ENCODE results near the gene SLC17A8.
"Not testable (repeated sequence)": the region's sequence is repeated elsewhere in the genome, so short reads cannot be mapped to it uniquely, and the experiment has no call there.

SLC17A8 gene

DNA sequence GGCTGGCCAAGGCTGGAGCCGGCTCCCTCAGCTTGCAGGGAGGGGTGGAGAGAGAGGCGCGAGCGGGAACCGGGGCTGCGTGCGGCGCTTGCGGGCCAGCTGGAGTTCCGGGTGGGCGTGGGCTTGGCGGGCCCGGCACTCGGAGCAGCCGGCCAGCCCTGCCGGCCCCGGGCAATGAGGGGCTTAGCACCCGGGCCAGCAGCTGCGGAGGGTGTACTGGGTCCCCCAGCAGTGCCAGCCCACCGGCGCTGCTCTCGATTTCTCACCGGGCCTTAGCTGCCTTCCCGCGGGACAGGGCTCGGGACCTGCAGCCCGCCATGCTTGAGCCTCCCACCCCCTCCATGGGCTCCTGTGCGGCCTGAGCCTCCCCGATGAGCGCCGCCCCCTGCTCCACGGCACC is 73.4 kb downstream of the SLC17A8 start:
- H3K27me3 ChIP-seq (ENCODE audit: control insufficient read depth in 1 of 2, insufficient read depth in 2 of 2, low read length in 2 of 2); H3K9me3 ChIP-seq (ENCODE audit: low read length); H3K4me3 ChIP-seq (ENCODE audit: low read depth in 1 of 2, low read length in 2 of 2); H3K9ac ChIP-seq (ENCODE audit: low read length); H3K27ac ChIP-seq (ENCODE audit: low read depth, low read length); H3K4me1 ChIP-seq (ENCODE audit: insufficient read depth, low read length); H3K36me3 ChIP-seq (ENCODE audit: insufficient read depth, low read length): not testable (repeated sequence)

DNA sequence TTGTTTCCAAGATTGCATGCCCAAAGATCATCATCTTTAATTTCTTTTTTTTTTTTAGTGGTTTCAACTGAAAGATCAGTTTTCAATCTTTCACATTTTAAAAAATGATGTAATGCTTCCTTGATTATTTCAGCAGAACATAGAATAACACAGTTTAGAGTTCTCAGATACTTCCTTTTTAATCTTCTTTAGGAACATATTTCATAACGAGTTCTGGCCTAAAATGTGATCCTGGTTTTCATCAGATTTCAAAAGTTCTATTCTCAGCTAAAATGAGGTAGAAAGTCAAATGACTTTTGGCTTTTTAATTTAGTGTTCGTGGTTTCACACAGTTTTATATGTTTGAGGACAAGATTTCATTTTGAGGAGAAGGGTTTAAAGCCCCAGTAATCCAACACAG is 76.8 kb downstream of the SLC17A8 start:
- H3K9ac ChIP-seq (ENCODE audit: low read length): no peak overlapping the region
- no peaks in the 10 kb centered on the region for H3K27me3 ChIP-seq (ENCODE audit: control insufficient read depth in 1 of 2, insufficient read depth in 2 of 2, low read length in 2 of 2)
- no peaks in the 10 kb centered on the region for H3K9me3 ChIP-seq (ENCODE audit: low read length)
- no peaks in the 10 kb centered on the region for H3K4me1 ChIP-seq (ENCODE audit: insufficient read depth, low read length)
- H3K27ac ChIP-seq (ENCODE audit: low read depth, low read length): no peak overlapping the region
- H3K4me3 ChIP-seq (ENCODE audit: low read depth in 1 of 2, low read length in 2 of 2): no peak overlapping the region
- no peaks in the 10 kb centered on the region for H3K36me3 ChIP-seq (ENCODE audit: insufficient read depth, low read length)

DNA sequence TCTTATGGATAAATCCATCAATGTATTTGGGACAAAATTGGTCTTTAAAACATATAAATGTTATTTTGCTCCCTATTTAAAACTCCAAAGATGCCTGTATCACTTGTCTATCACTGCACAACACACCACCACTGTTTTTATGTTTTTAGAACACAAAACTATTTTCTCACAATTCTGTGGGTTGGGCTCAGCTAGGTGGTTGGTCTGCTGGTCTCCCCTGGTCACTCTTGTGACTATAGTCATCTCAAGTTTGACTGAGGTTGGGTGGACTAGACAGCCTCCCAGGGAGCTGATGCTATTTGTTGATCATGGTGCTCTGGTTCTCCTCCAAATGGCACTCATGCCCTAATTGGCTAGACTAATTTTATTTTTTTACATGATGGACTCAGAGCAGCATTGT is 77.3 kb downstream of the SLC17A8 start:
- H3K27me3 ChIP-seq (ENCODE audit: control insufficient read depth in 1 of 2, insufficient read depth in 2 of 2, low read length in 2 of 2): no peaks in the 10 kb centered on the region
- no peak overlapping the region for H3K27ac ChIP-seq (ENCODE audit: low read depth, low read length)
- no peaks in the 10 kb centered on the region for H3K9me3 ChIP-seq (ENCODE audit: low read length)
- no peak overlapping the region for H3K9ac ChIP-seq (ENCODE audit: low read length)
- no peak overlapping the region for H3K4me3 ChIP-seq (ENCODE audit: low read depth in 1 of 2, low read length in 2 of 2)
- no peaks in the 10 kb centered on the region for H3K4me1 ChIP-seq (ENCODE audit: insufficient read depth, low read length)
- H3K36me3 ChIP-seq (ENCODE audit: insufficient read depth, low read length): no peaks in the 10 kb centered on the region

DNA sequence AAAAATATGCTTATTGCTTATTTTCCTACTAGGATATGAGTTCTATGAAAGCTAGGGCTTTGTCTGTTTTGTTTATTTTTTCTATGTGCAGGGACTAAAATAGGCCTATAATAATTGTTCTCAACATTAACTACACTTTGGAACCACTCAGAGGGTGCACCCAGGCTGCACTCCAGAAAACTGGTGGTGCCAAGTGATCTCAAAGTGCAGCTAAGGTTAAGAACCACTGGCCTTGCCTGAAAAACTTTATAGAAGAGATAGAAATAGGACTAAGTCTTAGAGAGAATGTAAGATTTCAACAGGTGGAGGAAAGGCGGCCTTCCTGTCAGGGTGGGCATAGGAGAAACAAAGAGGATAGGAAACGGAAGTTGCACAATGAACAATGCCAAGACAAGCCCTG is 79.1 kb downstream of the SLC17A8 start:
- Histone ChIP-seq H3K27ac (ENCODE audit: low read depth, low read length) (no peak overlapping the region), H3K4me3 (ENCODE audit: low read depth in 1 of 2, low read length in 2 of 2) (no peak overlapping the region), H3K9me3 (ENCODE audit: low read length) (no peaks in the 10 kb centered on the region), H3K4me1 (ENCODE audit: insufficient read depth, low read length) (no peaks in the 10 kb centered on the region), H3K27me3 (ENCODE audit: control insufficient read depth in 1 of 2, insufficient read depth in 2 of 2, low read length in 2 of 2) (no peaks in the 10 kb centered on the region), H3K36me3 (ENCODE audit: insufficient read depth, low read length) (no peaks in the 10 kb centered on the region), H3K9ac (ENCODE audit: low read length) (no peak overlapping the region)

DNA sequence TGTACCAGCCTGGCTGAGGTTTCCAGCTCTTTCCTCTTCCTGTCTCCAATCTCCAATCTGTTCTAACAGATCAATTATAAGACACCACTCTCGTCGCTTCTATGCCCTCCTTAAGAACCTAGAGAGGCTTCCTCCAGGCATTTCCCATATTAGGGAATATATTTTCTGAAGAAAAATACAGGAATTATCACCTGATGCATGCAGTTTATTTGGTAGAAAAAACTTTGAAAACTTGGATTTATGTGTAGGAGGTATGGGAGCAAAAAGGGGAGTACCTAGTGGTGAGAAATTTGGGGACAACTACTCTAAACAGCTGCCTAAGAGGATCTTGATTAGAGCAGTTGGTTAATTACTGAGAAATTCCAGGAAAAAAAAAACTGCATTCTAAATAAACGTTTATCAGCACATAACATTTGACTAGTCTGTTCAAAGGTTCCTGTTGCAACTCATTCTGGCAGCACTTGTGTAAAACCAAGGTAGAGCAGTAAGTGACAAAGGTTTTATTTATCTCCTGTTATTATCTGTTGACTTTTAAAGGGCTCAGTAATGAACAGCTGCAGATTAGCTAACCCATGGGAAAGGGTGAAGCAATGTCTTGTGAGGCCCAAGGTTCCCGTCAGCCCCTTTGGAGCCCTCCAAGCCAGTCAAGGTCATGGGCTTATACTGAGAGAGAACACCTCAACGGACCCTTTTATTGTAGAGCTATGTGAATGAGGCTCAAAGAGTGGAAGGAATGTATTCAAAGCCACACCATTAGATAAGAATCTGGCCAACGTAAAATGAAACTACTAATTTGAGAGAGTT is 80.4 kb downstream of the SLC17A8 start:
- H3K4me3 ChIP-seq (ENCODE audit: low read depth in 1 of 2, low read length in 2 of 2): no peak overlapping the region

DNA sequence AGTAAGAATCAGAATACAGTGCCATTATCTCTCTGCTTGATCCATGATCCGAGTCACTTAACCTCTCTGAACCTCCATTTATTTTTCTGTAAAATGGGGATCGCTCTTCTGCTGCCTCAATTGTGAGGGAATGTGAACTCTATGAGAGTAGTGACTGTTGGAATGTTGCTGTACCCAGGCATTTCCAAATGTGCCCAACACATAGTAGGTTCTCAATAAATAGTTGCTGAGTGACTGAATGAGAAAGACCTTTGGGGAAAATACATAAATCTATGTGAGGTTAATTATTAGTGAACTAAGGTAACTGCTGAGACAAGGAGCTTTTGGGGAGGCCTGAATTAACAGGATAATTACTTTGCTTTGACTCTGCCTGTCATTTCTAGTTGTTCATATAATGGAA is 82.9 kb downstream of the SLC17A8 start:
- Histone ChIP-seq H3K4me3 (ENCODE audit: low read depth in 1 of 2, low read length in 2 of 2) (no peak overlapping the region), H3K36me3 (ENCODE audit: insufficient read depth, low read length) (no peaks in the 10 kb centered on the region), H3K4me1 (ENCODE audit: insufficient read depth, low read length) (no peaks in the 10 kb centered on the region), H3K27ac (ENCODE audit: low read depth, low read length) (no peak overlapping the region), H3K9me3 (ENCODE audit: low read length) (no peaks in the 10 kb centered on the region), H3K9ac (ENCODE audit: low read length) (no peak overlapping the region), H3K27me3 (ENCODE audit: control insufficient read depth in 1 of 2, insufficient read depth in 2 of 2, low read length in 2 of 2) (no peaks in the 10 kb centered on the region)

More for the DNA sequence above, 80.4 kb downstream of the SLC17A8 start:
- Histone ChIP-seq H3K9ac (ENCODE audit: low read length) (no peak overlapping the region), H3K27me3 (ENCODE audit: control insufficient read depth in 1 of 2, insufficient read depth in 2 of 2, low read length in 2 of 2) (no peaks in the 10 kb centered on the region), H3K4me1 (ENCODE audit: insufficient read depth, low read length) (no peaks in the 10 kb centered on the region), H3K27ac (ENCODE audit: low read depth, low read length) (no peak overlapping the region), H3K9me3 (ENCODE audit: low read length) (no peaks in the 10 kb centered on the region), H3K36me3 (ENCODE audit: insufficient read depth, low read length) (no peaks in the 10 kb centered on the region)

DNA sequence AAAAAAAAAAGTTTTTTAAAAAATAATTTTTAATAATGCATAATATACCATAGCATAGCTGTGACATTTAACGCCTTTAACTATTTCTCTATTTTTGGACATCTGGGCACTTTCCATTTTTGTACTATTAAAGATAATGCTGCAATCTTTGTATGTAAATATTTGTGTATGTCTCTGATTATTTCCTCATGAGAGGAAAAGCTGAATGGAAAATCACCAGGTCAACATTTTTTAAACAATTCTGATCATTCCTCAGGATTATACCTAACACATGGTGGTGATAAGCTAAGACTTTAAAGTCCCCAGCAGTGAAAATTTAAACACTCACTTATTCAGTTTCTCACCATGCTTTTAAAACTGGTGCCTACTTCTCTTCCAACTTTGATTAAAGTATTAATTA is 85.5 kb downstream of the SLC17A8 start:
- no peaks in the 10 kb centered on the region for H3K27me3 ChIP-seq (ENCODE audit: control insufficient read depth in 1 of 2, insufficient read depth in 2 of 2, low read length in 2 of 2)
- no peaks in the 10 kb centered on the region for H3K9me3 ChIP-seq (ENCODE audit: low read length)
- no peak overlapping the region for H3K4me3 ChIP-seq (ENCODE audit: low read depth in 1 of 2, low read length in 2 of 2)
- H3K27ac ChIP-seq (ENCODE audit: low read depth, low read length): no peak overlapping the region
- no peaks in the 10 kb centered on the region for H3K36me3 ChIP-seq (ENCODE audit: insufficient read depth, low read length)
- peaks cover 3% of the 10 kb centered on the region for H3K4me1 ChIP-seq (ENCODE audit: insufficient read depth, low read length)
- no peak overlapping the region for H3K9ac ChIP-seq (ENCODE audit: low read length)

DNA sequence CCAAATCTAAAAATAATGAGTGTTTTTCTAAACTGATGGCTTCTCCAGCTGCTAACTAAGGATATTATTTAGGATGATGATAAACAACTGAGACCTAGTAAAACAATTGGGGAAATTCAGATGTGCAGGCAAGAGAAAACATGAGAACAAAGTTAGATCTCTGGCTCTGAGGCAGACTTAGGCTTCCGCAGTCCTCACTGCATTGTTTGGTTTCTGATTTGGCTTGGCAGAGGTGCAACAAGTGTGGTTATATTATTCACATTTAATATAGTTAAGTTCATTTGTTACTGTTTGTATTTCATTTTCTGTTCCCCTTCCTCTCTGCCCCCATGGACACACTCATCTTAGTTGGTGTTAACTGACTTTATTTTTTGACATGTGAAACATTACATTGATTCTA is 86.6 kb downstream of the SLC17A8 start:
- Histone ChIP-seq H3K4me3 (ENCODE audit: low read depth in 1 of 2, low read length in 2 of 2) (no peak overlapping the region), H3K27me3 (ENCODE audit: control insufficient read depth in 1 of 2, insufficient read depth in 2 of 2, low read length in 2 of 2) (no peaks in the 10 kb centered on the region), H3K4me1 (ENCODE audit: insufficient read depth, low read length) (peaks cover 6% of the 10 kb centered on the region), H3K9ac (ENCODE audit: low read length) (no peak overlapping the region), H3K9me3 (ENCODE audit: low read length) (no peaks in the 10 kb centered on the region), H3K27ac (ENCODE audit: low read depth, low read length) (no peak overlapping the region), H3K36me3 (ENCODE audit: insufficient read depth, low read length) (no peaks in the 10 kb centered on the region)

DNA sequence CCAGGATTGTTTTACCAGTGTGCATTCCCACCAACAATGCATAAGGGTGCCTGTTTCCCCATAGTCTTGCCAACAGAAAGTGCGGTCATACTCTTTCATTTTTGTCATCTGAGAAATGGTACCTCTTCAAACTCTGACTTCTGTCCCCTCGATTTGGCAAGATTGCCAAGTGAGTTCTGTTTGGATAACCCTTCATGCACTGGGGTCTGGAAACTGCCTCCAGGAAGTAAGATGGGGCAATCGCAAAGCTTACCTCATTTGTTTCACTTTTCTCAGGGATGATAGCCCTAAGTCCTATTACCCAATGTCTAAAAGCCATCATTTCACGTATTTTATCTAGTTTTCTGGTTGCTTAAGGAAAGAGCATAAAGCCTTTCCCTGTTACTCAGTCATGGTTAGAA is 88.2 kb downstream of the SLC17A8 start:
- no peaks in the 10 kb centered on the region for H3K36me3 ChIP-seq (ENCODE audit: insufficient read depth, low read length)
- no peak overlapping the region for H3K27ac ChIP-seq (ENCODE audit: low read depth, low read length)
- H3K9ac ChIP-seq (ENCODE audit: low read length): no peak overlapping the region
- no peaks in the 10 kb centered on the region for H3K27me3 ChIP-seq (ENCODE audit: control insufficient read depth in 1 of 2, insufficient read depth in 2 of 2, low read length in 2 of 2)
- H3K9me3 ChIP-seq (ENCODE audit: low read length): no peaks in the 10 kb centered on the region
- no peak overlapping the region for H3K4me3 ChIP-seq (ENCODE audit: low read depth in 1 of 2, low read length in 2 of 2)
- peaks cover 6% of the 10 kb centered on the region for H3K4me1 ChIP-seq (ENCODE audit: insufficient read depth, low read length)

DNA sequence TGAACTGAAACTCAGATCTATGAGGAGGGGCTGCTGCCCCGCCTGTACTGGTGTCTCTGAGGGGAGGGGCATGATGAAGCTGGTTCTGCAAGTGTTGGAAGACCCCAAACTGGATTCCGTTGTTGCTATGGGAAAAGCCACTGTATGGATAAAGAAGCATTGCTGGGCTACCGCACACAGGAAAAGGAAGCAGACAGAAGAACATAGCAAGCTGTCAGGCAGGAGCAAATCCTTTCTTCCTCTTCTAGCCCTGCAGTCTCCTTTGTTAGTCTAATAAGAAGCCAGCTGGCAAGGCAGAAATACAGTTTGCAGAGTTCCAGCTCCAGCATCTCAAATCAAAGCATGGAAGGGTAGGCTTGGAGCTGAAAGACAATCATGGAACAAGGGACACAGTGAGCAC is 90.5 kb downstream of the SLC17A8 start:
- Histone ChIP-seq H3K36me3 (ENCODE audit: insufficient read depth, low read length) (no peaks in the 10 kb centered on the region), H3K4me3 (ENCODE audit: low read depth in 1 of 2, low read length in 2 of 2) (no peak overlapping the region), H3K9ac (ENCODE audit: low read length) (no peak overlapping the region), H3K27me3 (ENCODE audit: control insufficient read depth in 1 of 2, insufficient read depth in 2 of 2, low read length in 2 of 2) (no peaks in the 10 kb centered on the region), H3K27ac (ENCODE audit: low read depth, low read length) (no peak overlapping the region), H3K4me1 (ENCODE audit: insufficient read depth, low read length) (peaks cover 6% of the 10 kb centered on the region), H3K9me3 (ENCODE audit: low read length) (no peaks in the 10 kb centered on the region)

DNA sequence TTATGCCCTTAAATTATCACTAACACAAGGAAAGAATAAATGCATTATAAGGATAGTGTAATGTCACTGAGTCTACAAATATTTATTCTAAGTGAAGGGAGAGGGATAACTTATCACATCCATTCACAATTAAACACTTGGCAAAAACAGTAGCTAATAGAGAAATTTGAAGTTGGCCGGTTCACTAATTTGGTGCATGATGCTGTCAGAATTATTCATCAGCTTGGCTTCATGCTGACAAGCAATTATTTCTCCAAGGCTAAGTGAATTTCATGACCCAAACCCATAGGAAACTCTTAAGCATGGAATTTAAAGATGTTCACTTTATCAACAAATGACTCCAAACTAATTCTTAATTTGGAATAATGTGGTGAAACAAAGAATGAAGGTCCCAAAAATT is 91.8 kb downstream of the SLC17A8 start:
- Histone ChIP-seq H3K27ac (ENCODE audit: low read depth, low read length) (no peak overlapping the region), H3K36me3 (ENCODE audit: insufficient read depth, low read length) (no peaks in the 10 kb centered on the region), H3K4me3 (ENCODE audit: low read depth in 1 of 2, low read length in 2 of 2) (no peak overlapping the region), H3K4me1 (ENCODE audit: insufficient read depth, low read length) (peaks cover 14% of the 10 kb centered on the region), H3K9me3 (ENCODE audit: low read length) (no peaks in the 10 kb centered on the region), H3K9ac (ENCODE audit: low read length) (no peak overlapping the region), H3K27me3 (ENCODE audit: control insufficient read depth in 1 of 2, insufficient read depth in 2 of 2, low read length in 2 of 2) (no peaks in the 10 kb centered on the region)

DNA sequence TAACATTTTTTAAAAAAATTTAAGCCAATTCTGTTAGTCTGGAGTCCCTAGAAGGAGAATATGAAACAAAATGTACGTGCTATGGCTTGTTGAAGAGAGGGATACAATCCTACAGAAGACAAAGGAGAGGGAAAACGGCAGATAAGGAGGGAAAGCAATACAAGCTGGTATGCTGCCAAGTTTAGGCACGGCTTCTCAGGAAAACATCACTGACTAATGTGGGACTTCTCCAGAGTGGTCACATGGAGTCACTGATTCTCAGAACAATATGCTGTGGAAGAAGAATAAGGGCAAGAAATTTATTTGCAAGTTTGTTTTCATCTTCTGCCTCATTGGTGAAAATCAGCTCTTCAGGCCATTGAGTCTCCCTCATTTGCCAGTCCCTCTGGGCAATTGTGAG is 93.9 kb downstream of the SLC17A8 start:
- no peak overlapping the region for H3K27ac ChIP-seq (ENCODE audit: low read depth, low read length)
- H3K4me1 ChIP-seq (ENCODE audit: insufficient read depth, low read length): peaks cover 20% of the 10 kb centered on the region
- H3K36me3 ChIP-seq (ENCODE audit: insufficient read depth, low read length): no peaks in the 10 kb centered on the region
- H3K27me3 ChIP-seq (ENCODE audit: control insufficient read depth in 1 of 2, insufficient read depth in 2 of 2, low read length in 2 of 2): no peaks in the 10 kb centered on the region
- H3K4me3 ChIP-seq (ENCODE audit: low read depth in 1 of 2, low read length in 2 of 2): no peak overlapping the region
- H3K9me3 ChIP-seq (ENCODE audit: low read length): no peaks in the 10 kb centered on the region
- H3K9ac ChIP-seq (ENCODE audit: low read length): no peak overlapping the region
